GM12864 (cell line): ENCODE measurements around the gene MLPH.

Experiments used
- DNase-seq: peaks from one replicate; pipeline ENCODE4 v3.0.0-alpha.2; 2011; ENCODE audit warnings: low read depth
- H3K4me3 ChIP-seq: 2 replicates; pipeline ENCODE4 v1.5.1; 2011; ENCODE audit warnings: mild to moderate bottlenecking, low read depth, low read length, control low read depth
- TF ChIP-seq, protein P1 (sequence below): IDR thresholded peaks from 2 replicates; pipeline ENCODE4 v1.5.1; 2011; ENCODE audit warnings: low read depth, mild to moderate bottlenecking, moderate library complexity, low read length, control low read depth, inconsistent platforms; ENCODE audit errors: missing control alignments

Gene MLPH

DNA sequence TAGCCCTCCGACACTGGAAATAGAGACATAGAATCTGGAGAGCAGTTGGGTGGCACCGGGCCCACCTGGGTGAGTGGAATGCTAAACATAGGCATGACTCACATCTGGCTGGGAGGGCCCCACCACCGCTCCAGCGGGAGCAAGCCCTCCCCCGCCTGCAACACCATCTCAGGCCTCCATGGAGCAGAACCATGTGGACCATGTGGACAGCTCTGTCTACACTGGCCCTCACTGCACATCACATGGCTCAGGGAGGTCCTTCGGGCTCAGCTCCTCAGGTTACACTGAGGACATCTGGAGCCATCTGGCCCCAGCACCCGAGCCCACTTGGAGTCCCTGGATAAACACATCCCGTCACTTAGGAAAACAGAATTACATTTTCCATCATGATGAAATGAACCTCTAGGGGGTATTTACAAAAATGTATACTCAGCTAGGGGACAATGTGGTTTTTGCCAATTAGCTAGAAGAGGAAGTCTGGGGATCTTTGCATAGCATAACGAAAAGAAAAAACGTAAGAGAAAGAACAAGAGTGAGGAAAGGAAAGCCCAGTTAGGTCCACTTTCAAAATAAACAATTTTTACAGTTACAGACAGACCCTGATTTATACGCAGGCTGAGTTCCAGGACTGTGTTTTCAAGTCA lies 30.7 kb upstream of the MLPH start:
- TF ChIP-seq, protein P1, sequence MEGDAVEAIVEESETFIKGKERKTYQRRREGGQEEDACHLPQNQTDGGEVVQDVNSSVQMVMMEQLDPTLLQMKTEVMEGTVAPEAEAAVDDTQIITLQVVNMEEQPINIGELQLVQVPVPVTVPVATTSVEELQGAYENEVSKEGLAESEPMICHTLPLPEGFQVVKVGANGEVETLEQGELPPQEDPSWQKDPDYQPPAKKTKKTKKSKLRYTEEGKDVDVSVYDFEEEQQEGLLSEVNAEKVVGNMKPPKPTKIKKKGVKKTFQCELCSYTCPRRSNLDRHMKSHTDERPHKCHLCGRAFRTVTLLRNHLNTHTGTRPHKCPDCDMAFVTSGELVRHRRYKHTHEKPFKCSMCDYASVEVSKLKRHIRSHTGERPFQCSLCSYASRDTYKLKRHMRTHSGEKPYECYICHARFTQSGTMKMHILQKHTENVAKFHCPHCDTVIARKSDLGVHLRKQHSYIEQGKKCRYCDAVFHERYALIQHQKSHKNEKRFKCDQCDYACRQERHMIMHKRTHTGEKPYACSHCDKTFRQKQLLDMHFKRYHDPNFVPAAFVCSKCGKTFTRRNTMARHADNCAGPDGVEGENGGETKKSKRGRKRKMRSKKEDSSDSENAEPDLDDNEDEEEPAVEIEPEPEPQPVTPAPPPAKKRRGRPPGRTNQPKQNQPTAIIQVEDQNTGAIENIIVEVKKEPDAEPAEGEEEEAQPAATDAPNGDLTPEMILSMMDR = no peak
- DNase-seq = no peak
- no peak overlapping the region for H3K4me3 ChIP-seq

DNA sequence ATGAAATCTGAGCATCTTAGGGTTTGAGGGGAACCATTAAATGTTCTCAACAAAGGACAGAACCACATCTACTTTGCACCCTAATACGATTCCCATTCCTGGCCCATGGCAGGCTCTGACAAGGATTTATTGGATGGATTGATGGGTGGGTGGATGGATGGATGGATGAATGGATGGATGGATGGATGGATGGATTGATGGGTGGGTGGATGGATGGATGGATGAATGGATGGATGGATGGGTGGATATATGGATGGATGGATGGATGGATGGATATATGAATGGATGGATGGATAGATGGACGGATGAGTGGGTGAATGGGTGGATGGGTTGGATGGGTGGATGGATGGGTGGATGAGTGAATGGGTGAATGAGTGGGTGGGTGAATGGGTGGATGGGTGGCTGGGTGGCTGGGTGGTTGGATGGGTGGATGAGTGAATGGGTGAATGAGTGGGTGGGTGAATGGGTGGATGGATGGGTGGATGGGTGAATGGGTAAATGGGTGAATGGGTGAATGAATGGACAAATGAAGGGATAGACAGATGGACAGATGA lies 29.6 kb upstream of the MLPH start:
- no peak for DNase-seq
- TF ChIP-seq, protein P1 = no peak
- H3K4me3 ChIP-seq = no peak overlapping the region

DNA sequence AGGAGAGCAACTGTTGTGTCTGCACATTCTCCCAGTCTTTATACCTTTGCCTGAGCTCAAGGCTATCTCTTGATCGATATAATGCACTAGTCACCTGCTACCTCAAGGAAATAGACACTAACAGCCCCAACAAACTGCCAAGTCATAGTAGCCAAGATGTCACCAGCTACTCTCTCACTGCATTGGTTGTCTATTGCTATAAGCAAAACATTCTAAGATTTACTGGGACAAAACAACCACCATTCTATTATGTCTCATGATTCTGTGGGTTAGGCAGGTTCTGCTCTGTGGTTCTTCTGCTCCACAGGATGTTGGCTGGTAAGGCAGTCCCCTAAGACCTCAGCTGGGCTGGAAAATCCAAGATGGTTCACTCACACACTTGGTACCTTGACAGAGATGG lies 28.5 kb upstream of the MLPH start:
- no peak overlapping the region for H3K4me3 ChIP-seq
- DNase-seq = no peak
- TF ChIP-seq, protein P1 = no peak

DNA sequence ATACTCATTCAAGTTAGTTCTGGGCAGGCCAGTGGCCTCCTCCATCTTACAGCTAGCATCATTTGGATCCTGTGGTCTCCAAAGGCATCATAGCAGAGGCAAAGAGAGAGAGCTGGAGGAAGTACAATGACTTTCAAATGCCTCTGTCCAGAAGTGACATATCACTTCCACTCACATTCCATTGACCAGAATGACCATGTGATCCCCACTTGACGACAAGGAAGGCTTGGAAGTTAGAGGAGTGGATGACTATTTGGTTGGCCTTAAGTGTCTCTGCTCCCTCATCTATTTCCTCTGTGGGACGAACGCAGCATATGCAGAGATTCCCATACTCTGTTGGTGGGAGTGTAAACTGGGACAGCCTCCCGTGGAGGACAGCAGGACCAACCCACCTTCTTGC lies 27.8 kb upstream of the MLPH start:
- TF ChIP-seq, protein P1 = no peak
- no peak for DNase-seq
- H3K4me3 ChIP-seq = no peak overlapping the region

DNA sequence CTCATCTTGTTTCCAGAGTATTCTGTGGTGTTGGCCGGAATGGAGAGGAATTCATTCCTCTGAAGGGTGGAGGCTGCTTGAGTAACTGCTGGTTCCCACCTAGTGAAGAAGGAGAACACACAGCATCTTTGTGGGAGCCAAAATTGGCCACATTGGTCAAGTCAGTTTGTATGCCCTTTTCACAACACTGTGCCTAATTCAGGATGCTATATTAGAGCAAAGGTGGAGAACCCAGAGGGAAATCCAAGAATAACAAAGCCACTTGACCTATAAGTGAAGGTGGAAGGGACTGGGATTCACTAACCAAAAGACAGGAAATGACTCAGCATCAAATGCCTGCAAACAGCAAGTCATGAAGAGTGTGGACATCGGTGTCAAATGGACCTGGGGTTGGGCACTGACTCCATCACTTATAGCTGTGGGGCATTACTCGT lies 27.3 kb upstream of the MLPH start:
- TF ChIP-seq, protein P1 = no peak
- H3K4me3 ChIP-seq = no peak overlapping the region
- no peak for DNase-seq

DNA sequence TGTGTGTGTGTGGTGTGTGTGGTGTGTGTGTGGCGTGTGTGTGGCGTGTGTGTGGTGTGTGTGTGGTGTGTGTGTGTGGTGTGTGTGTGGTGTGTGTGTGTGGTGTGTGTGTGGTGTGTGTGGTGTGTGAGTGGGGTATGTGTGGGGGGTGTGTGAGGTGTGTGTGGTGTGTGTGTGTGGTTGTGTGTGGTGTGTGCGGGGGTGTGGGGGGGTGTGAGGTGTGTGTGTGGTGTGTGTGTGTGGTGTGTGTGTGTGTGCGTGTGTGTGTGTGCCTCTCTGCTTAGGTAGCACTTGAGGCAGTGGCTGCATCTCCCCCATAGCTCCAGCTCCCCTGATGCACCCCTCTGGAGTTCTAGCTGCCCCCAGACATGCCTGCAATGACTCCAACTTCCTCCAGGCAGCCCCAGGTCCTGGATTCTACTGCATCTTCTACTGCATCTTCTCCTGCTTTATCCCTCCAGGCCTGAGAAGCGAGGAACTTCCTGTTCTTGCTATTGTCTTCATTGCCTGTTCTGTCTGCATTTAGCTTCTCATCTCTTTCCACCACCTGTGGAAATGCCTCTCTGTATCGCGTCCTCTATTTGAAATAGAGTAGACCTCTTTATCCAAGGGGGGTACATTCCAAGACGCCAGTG lies 22.2 kb upstream of the MLPH start:
- TF ChIP-seq, protein P1 = no peak
- DNase-seq = no peak
- H3K4me3 ChIP-seq = no peak overlapping the region

DNA sequence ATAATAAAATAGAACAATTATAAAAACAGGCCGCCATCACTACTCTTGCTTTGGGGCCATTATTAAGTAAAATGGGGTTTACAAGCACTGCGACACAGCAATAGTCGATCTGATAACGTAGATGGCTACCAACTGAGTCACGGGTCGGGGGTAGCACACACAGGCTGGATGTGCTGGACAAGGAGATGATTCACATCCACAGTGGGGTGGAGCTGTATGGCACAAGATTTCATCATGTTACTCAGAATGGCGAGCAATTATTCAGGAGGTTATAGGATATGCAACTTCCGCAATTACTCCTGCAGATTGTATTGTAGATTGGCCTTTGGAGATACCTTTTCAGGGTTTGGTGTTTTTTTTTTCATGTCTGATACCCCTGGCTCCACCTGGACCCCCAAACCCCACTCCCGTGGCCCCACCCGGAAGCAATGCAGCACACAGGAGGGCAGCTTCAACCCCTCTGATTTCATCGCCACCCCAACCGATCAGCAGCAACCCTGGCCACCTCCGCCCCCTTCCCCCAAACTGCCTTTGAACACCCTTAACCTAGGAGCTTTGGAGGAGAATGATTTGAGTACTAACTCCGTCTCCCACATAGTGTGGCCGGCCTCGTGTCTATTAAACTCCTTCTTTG lies 21.4 kb upstream of the MLPH start:
- TF ChIP-seq, protein P1 = no peak
- no peak for DNase-seq
- no peak overlapping the region for H3K4me3 ChIP-seq
